Upper lobe of right lung (tissue), 1 donor: ENCODE results near the gene USP30. TPM values are rescaled to one million over a fixed set of nuclear protein-coding genes. Genes with fewer than 3 reads are reported as not detected.

Experiments
- ATAC-seq: fragments of 200-7000 bp; cut with Tn5 transposase; one replicate; pipeline ENCODE4 v1.9.1; 2020; ENCODE audit warnings: mild to moderate bottlenecking, moderate library complexity
- DNase-seq: peaks from one replicate; pipeline ENCODE4 v3.0.0-alpha.2; 2020
- H3K27ac ChIP-seq: fragments of 200-600 bp; one replicate; pipeline ENCODE4 v1.8.0; 2022
- H3K27me3 ChIP-seq: fragments of 200-600 bp; one replicate; pipeline ENCODE4 v1.8.0; 2022; ENCODE audit warnings: mild to moderate bottlenecking
- H3K36me3 ChIP-seq: fragments of 200-600 bp; one replicate; pipeline ENCODE4 v1.8.0; 2022
- H3K4me1 ChIP-seq: fragments of 200-600 bp; one replicate; pipeline ENCODE4 v1.8.0; 2022
- H3K4me3 ChIP-seq: fragments of 200-600 bp; one replicate; pipeline ENCODE4 v1.8.0; 2022; ENCODE audit warnings: mild to moderate bottlenecking
- H3K9me3 ChIP-seq: fragments of 200-600 bp; one replicate; pipeline ENCODE4 v1.8.0; 2022
- intact Hi-C: fragments of 100-400 bp; cut with DNase I; formaldehyde crosslinking; loops from one replicate; pipeline ENCODE4 v1.11.0; 2022
- total RNA-seq: library from RNA; stranded (reverse); fragmentation: NEBNext Ultra II Directional; extraction: Animal tissue kit (Norgen Biotek cat#: 25700); gene quantifications from one replicate; pipeline ENCODE4 v1.2.1, GENCODE V29; 2021
- TF ChIP-seq, protein P1 (sequence below): fragments of 200-600 bp; IDR thresholded peaks from one replicate; pipeline ENCODE4 v1.8.0; 2022; ENCODE audit warnings: antibody characterized with exemption
- donor health status: DM: no; HTN: yes; CAD: no; lungs with severe emphysema.

The USP30 gene
- total RNA-seq, 1 donor from 2014 or later, result 13.6 TPM

DNA sequence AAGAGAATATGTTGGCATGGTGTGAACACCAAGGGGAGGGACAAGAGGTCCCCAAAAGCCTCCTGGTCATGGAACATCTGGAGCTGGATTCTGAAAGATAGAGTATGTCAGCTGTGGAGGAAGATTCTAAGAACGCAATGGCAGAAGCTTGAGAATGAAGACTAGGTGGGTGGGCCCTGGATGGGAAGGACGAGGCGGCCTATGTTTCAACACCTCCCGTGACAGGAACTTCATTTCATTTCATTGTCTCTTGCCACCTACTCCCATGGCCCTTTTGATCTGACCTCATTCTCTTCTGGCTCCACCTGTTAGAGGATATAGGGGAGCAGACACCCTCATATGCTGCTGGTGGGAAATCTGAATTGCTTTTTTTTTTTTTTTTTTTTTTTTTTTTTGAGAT is 48.4 kb downstream of the USP30 start:
- Histone ChIP-seq H3K4me3 (no peak overlapping the region), H3K36me3 (peaks cover 43% of the 10 kb centered on the region), H3K27ac (no peak overlapping the region), H3K4me1 (peaks cover 17% of the 10 kb centered on the region), H3K9me3 (no peaks in the 10 kb centered on the region), H3K27me3 (no peaks in the 10 kb centered on the region)
- ATAC-seq, result no peak
- TF ChIP-seq, protein P1, sequence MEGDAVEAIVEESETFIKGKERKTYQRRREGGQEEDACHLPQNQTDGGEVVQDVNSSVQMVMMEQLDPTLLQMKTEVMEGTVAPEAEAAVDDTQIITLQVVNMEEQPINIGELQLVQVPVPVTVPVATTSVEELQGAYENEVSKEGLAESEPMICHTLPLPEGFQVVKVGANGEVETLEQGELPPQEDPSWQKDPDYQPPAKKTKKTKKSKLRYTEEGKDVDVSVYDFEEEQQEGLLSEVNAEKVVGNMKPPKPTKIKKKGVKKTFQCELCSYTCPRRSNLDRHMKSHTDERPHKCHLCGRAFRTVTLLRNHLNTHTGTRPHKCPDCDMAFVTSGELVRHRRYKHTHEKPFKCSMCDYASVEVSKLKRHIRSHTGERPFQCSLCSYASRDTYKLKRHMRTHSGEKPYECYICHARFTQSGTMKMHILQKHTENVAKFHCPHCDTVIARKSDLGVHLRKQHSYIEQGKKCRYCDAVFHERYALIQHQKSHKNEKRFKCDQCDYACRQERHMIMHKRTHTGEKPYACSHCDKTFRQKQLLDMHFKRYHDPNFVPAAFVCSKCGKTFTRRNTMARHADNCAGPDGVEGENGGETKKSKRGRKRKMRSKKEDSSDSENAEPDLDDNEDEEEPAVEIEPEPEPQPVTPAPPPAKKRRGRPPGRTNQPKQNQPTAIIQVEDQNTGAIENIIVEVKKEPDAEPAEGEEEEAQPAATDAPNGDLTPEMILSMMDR, result no peak
- no peak for DNase-seq
- intact Hi-C loops, result no loop called here

DNA sequence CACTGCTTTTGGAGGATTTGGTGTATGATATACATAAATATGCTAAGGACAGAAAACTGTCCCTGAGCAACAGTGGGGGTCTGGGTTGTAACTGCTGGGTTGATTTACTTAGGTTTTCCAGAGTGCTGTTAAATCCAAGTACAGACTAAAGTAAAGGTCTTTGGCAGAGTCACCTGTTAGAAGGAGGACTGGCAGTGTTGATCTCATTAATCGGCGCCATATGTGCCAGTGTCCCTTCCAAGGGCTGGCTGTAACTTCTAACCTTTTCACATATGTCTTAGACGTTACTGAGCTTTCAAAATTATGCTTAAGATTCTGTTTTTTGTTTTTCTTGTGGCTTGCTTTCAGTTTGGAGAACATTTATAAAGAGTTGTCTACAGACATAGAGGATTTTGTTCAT is 50.1 kb downstream of the USP30 start:
- intact Hi-C loops, result no loop called here
- no peak for ATAC-seq
- Histone ChIP-seq H3K27ac (no peak overlapping the region), H3K4me3 (no peak overlapping the region), H3K27me3 (no peaks in the 10 kb centered on the region), H3K9me3 (no peaks in the 10 kb centered on the region), H3K36me3 (peaks cover 54% of the 10 kb centered on the region), H3K4me1 (peaks cover 14% of the 10 kb centered on the region)
- DNase-seq, result no peak
- TF ChIP-seq, protein P1, result no peak

DNA sequence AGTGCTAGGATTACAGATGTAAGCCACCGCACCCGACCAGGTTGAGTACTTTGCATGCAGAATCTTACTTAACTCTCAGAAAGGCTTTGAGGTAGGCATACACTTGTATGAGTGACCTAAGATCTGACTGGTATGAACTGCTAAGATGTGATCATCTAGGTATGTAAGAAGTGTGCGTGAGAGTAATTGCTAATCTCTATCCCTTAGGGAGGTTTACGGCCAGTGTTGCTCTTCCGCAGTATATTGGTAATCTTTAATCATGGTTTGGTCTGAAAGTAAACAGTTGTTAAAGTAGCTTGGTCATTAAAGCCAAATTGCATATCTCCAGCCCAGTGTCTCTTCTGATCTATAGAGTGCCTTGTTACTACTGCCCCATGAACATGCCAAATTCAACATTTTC is 52.8 kb downstream of the USP30 start:
- peaks cover 58% of the 10 kb centered on the region for H3K36me3 ChIP-seq
- H3K4me1 ChIP-seq, result peaks cover under 1% of the 10 kb centered on the region
- no peak overlapping the region for H3K27ac ChIP-seq
- DNase-seq (no peak), ATAC-seq (no peak)
- no peaks in the 10 kb centered on the region for H3K9me3 ChIP-seq
- no peaks in the 10 kb centered on the region for H3K27me3 ChIP-seq
- TF ChIP-seq, protein P1, result no peak
- intact Hi-C loops, result no loop called here
- H3K4me3 ChIP-seq, result no peak overlapping the region

DNA sequence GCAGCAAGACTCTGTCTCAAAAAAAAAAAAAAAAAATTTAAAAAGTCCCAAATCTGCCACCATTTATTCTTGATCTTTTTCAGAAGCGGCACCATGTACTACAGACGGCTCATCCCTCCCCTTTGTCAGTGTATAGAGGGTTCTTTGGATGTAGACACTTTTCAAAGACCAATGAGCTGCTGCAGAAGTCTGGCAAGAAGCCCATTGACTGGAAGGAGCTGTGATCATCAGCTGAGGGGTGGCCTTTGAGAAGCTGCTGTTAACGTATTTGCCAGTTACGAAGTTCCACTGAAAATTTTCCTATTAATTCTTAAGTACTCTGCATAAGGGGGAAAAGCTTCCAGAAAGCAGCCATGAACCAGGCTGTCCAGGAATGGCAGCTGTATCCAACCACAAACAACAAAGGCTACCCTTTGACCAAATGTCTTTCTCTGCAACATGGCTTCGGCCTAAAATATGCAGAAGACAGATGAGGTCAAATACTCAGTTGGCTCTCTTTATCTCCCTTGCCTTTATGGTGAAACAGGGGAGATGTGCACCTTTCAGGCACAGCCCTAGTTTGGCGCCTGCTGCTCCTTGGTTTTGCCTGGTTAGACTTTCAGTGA is 57.5 kb downstream of the USP30 start:
- Histone ChIP-seq H3K27ac (peak overlapping the region; percentile 92), H3K9me3 (no peaks in the 10 kb centered on the region), H3K27me3 (no peaks in the 10 kb centered on the region), H3K4me3 (no peak overlapping the region), H3K36me3 (peaks cover 24% of the 10 kb centered on the region), H3K4me1 (peaks cover 32% of the 10 kb centered on the region)
- no peak for ATAC-seq
- no peak for DNase-seq
- TF ChIP-seq, protein P1, result no peak
- intact Hi-C loops, result no loop called here

DNA sequence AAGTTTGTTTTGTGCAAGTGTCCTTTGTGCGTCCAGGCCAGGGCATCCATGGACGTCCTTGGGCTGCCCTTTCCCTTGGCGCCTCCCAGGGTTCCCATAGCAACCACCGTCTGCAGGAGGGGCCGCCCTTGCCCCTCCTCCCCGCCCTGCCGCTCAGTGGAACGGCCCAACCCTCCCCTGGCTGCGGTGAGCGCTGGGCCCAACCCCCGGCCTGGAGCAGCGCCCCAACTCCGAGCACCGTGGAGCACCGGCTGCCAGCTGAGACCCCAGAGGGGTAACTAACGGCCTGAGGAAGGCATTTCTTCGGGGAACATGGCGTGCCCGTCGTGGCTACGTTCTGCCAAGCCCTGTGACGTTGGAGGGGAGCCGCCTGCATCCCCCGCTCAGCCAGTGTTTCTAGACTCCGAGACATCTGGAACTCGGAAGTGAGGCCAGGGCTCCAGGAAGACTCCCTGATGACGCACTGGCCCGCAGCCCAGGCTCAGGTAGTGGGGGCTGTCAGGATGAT is 58.7 kb downstream of the USP30 start:
- Histone ChIP-seq H3K4me1 (peaks cover 42% of the 10 kb centered on the region), H3K27me3 (no peaks in the 10 kb centered on the region), H3K27ac (peak overlapping the region; percentile 92), H3K4me3 (peak overlapping the region; percentile 61), H3K36me3 (peaks cover 12% of the 10 kb centered on the region), H3K9me3 (no peaks in the 10 kb centered on the region)
- TF ChIP-seq, protein P1, result no peak
- intact Hi-C loops, result no loop called here
- DNase-seq (peak; percentile 94), ATAC-seq (peak; percentile 96)
